Adrenal gland (tissue), 12 donors: Measurements from ENCODE around the gene KCNH1. TPM values are rescaled to one million over a fixed set of nuclear protein-coding genes. Genes with fewer than 3 reads are reported as not detected.

Source experiments
- DNase-seq, 7 donors: peaks; one replicate each; pipeline ENCODE4 v3.0.0-alpha.2; 2019 to 2020
- H3K27ac ChIP-seq, 5 donors: fragments of 200-600 bp; sonication (generic) in 4 of 5; 1 replicate in 3 of 5; 2 replicates in 2 of 5; pipeline versions ENCODE4 v1.5.1 to v1.8.0; 2016 to 2020; ENCODE audit warnings: mild to moderate bottlenecking in 1 of 5
- H3K27me3 ChIP-seq: fragments of 200-600 bp; 2 replicates; pipeline ENCODE4 v1.8.0; 2021
- H3K36me3 ChIP-seq, 2 donors: fragments of 200-600 bp; replicated peaks in 1 of 2; 1 replicate in 1 of 2; 2 replicates in 1 of 2; pipeline versions ENCODE4 v1.5.1 to v1.8.0; 2018 to 2022
- H3K4me1 ChIP-seq, 2 donors: fragments of 200-600 bp; replicated peaks in 1 of 2; 1 replicate in 1 of 2; 2 replicates in 1 of 2; pipeline versions ENCODE4 v1.5.1 to v1.8.0; 2018 to 2021
- H3K4me3 ChIP-seq, 4 donors: fragments of 200-600 bp; sonication (generic) in 3 of 4; one replicate each; pipeline ENCODE4 v1.5.1; 2016 to 2018
- H3K9me3 ChIP-seq, 3 donors: fragments of 200-600 bp; sonication (generic) in 1 of 3; replicated peaks in 1 of 3; 1 replicate in 2 of 3; 2 replicates in 1 of 3; pipeline versions ENCODE4 v1.5.1 to v1.8.0; 2016 to 2021
- CTCF ChIP-seq, 6 experiments: fragments of 450-650 bp in 4 of 6; fragments of 200-600 bp in 2 of 6; sonication (generic) in 1 of 6; IDR thresholded peaks; 1 replicate in 5 of 6; 2 replicates in 1 of 6; pipeline versions ENCODE4 v1.5.1 to v1.8.0; 2016 to 2021; ENCODE audit warnings: antibody characterized with exemption in 6 of 6, mild to moderate bottlenecking in 2 of 6, moderate library complexity in 1 of 6
- POLR2A ChIP-seq, 2 donors: fragments of 450-650 bp; IDR thresholded peaks; one replicate each; pipeline ENCODE4 v1.6.1; 2017; ENCODE audit warnings: antibody characterized with exemption in 2 of 2, mild to moderate bottlenecking in 2 of 2, moderate library complexity in 1 of 2
- WGBS, 4 donors: extraction: QIAGEN DNeasy Blood & Tissue Kit in 2 of 4; methylation state at CpG; one replicate each; pipeline versions ENCODE4 v1.1.5 to v1.1.7; 2013 to 2017; 5-methylcytosine and 5-hydroxymethylcytosine counted together
- intact Hi-C, 2 donors: fragments of 100-400 bp; cut with DNase I; formaldehyde crosslinking; loops; one replicate each; pipeline versions ENCODE4 v1.14.1 to v1.15.0; 2022 to 2023
- polyA plus RNA-seq, 3 donors: library from polyadenylated mRNA; stranded (reverse); fragments of 200-250 nt in 2 of 3; fragments of 350-450 nt in 1 of 3; fragmentation: Illumina TruSeq in 1 of 3; extraction: RNeasy Lipid Tissue Mini Kit (QIAGEN cat#74804) in 1 of 3; gene quantifications; one replicate each; pipeline ENCODE4 v1.2.3, GENCODE V29; 2013 to 2014
- total RNA-seq, 9 donors: library from RNA; depleted of rRNA in 4 of 9; stranded (reverse); fragments of >200 nt in 4 of 9; fragments of 120-200 nt in 1 of 9; fragmentation: NEBNext Ultra II Directional in 1 of 9; extraction: Animal tissue kit (Norgen Biotek cat#: 25700) in 1 of 9; gene quantifications; one replicate each; pipeline versions ENCODE4 v1.1.0 to v1.2.4, GENCODE V29; 2013 to 2023
- donor health status: healthy with polysubstance abuse.
- donor health status: Bipolar disorder and iron deficiency.
- donor health status: DM: yes; HTN: yes; CAD: no.
- donor health status: DM: no; HTN: no; CAD: no.
- donor health status: DM: no; HTN: no; CAD: no.
- donor health status: DM: yes; HTN: yes; CAD: no.

KCNH1 gene
- total and polyA plus RNA-seq, 12 donors = 0.15 to 2.2 (median 0.73) TPM; not detected in 4

GRCh38 chr1:210773450-210773849 is 360.5 kb downstream of the KCNH1 start:
- intact Hi-C loops = no loop called here
- TF ChIP-seq CTCF (IDR thresholded peaks at IDR 0.05) (no peak), POLR2A (IDR thresholded peaks at IDR 0.05) (no peak)
- DNase-seq = no peak
- no peak overlapping the region for H3K27ac ChIP-seq
- H3K4me1 ChIP-seq = no peaks in the 10 kb centered on the region
- no peaks in the 10 kb centered on the region for H3K36me3 ChIP-seq
- 76 to 94% (median 84%) methylated on average over 2 of the region's 2 CpGs for WGBS, 4 donors
- no peaks in the 10 kb centered on the region for H3K27me3 ChIP-seq
- H3K4me3 ChIP-seq = no peak overlapping the region
- H3K9me3 ChIP-seq = no peaks in the 10 kb centered on the region

GRCh38 chr1:210771131-210771530 is 362.8 kb downstream of the KCNH1 start:
- 75 to 87% (median 80%) methylated on average over 5 of the region's 5 CpGs for WGBS, 4 donors
- H3K27ac ChIP-seq = no peak overlapping the region
- no peak for DNase-seq
- no peaks in the 10 kb centered on the region for H3K4me1 ChIP-seq
- no peaks in the 10 kb centered on the region for H3K36me3 ChIP-seq
- H3K27me3 ChIP-seq = no peaks in the 10 kb centered on the region
- no peak for TF ChIP-seq POLR2A (IDR thresholded peaks at IDR 0.05)
- TF ChIP-seq CTCF (IDR thresholded peaks at IDR 0.05) = no peak
- no peak overlapping the region for H3K4me3 ChIP-seq
- intact Hi-C loops = no loop called here
- H3K9me3 ChIP-seq = no peaks in the 10 kb centered on the region

GRCh38 chr1:210770396-210770984 is 363.5 kb downstream of the KCNH1 start:
- intact Hi-C loops = no loop called here
- DNase-seq = no peak
- H3K9me3 ChIP-seq = no peaks in the 10 kb centered on the region
- H3K4me3 ChIP-seq = no peak overlapping the region
- TF ChIP-seq CTCF (IDR thresholded peaks at IDR 0.05) = no peak
- no peak for TF ChIP-seq POLR2A (IDR thresholded peaks at IDR 0.05)
- H3K27me3 ChIP-seq = no peaks in the 10 kb centered on the region
- H3K4me1 ChIP-seq = no peaks in the 10 kb centered on the region
- no peaks in the 10 kb centered on the region for H3K36me3 ChIP-seq
- H3K27ac ChIP-seq = no peak overlapping the region
- WGBS, 4 donors = 78 to 90% (median 86%) methylated on average over 9 of the region's 9 CpGs

- Histone ChIP-seq H3K27ac (no peak overlapping the region), H3K4me1 (no peaks in the 10 kb centered on the region), H3K4me3 (no peak overlapping the region)
These were observed 364.5 kb downstream of the KCNH1 start for GRCh38 chr1:210769473-210769872.

More at GRCh38 chr1:210769473-210769872, 364.5 kb downstream of the KCNH1 start:
- WGBS, 4 donors = 63 to 72% (median 70%) methylated on average over 4 of the region's 4 CpGs
- no peaks in the 10 kb centered on the region for H3K27me3 ChIP-seq
- no peak for DNase-seq
- TF ChIP-seq POLR2A (IDR thresholded peaks at IDR 0.05) (no peak), CTCF (IDR thresholded peaks at IDR 0.05) (no peak)
- H3K9me3 ChIP-seq = no peaks in the 10 kb centered on the region
- H3K36me3 ChIP-seq = no peaks in the 10 kb centered on the region
- intact Hi-C loops = no loop called here
